GM23338 (cell line): ENCODE results near the gene ITGA3. TPM values are rescaled to one million over a fixed set of nuclear protein-coding genes. Genes with fewer than 3 reads are reported as not detected.
A peak's percentile ranks its signal among the peaks of the same experiment; 100 is the strongest.

Source experiments
- ATAC-seq: fragments of 200-7000 bp; cut with Tn5 transposase; 3 replicates; pipeline ENCODE4 v1.9.1; 2020
- DNase-seq: peaks from one replicate; pipeline ENCODE4 v3.0.0-alpha.2; 2015; ENCODE audit warnings: low spot score
- H2AFZ ChIP-seq: fragments of 200-600 bp; sonication (generic); 2 replicates; pipeline ENCODE4 v1.8.0; 2016; ENCODE audit warnings: antibody characterized with exemption, mild to moderate bottlenecking, moderate library complexity
- H3F3A ChIP-seq: fragments of 200-600 bp; sonication (generic); replicated peaks from 2 replicates; pipeline ENCODE4 v1.8.0; 2017; ENCODE audit warnings: antibody characterized with exemption, mixed run types, low read depth
- H3K27ac ChIP-seq: fragments of 200-600 bp; sonication (generic); 2 replicates; pipeline ENCODE4 v1.6.1; 2016; ENCODE audit warnings: low read depth
- H3K27me3 ChIP-seq: fragments of 200-600 bp; sonication (generic); 2 replicates; pipeline ENCODE4 v1.8.0; 2016; ENCODE audit warnings: mild to moderate bottlenecking, mixed run types, moderate library complexity; ENCODE audit not compliant: insufficient read depth
- H3K36me3 ChIP-seq: fragments of 200-600 bp; sonication (generic); 2 replicates; pipeline ENCODE4 v1.8.0; 2016; ENCODE audit warnings: mild to moderate bottlenecking; ENCODE audit not compliant: insufficient read depth
- H3K4me1 ChIP-seq: fragments of 200-600 bp; sonication (generic); 2 replicates; pipeline ENCODE4 v1.8.0; 2016; ENCODE audit warnings: mild to moderate bottlenecking, moderate library complexity; ENCODE audit not compliant: insufficient read depth
- H3K4me2 ChIP-seq: fragments of 200-600 bp; sonication (generic); 2 replicates; pipeline ENCODE4 v1.7.1; 2017; ENCODE audit warnings: mixed run types
- H3K4me3 ChIP-seq: fragments of 200-600 bp; sonication (generic); 2 replicates; pipeline ENCODE4 v1.6.1; 2016; ENCODE audit warnings: mixed run types
- H3K79me2 ChIP-seq: fragments of 200-600 bp; sonication (generic); replicated peaks from 2 replicates; pipeline ENCODE4 v1.8.0; 2017; ENCODE audit warnings: mild to moderate bottlenecking; ENCODE audit not compliant: insufficient read depth
- H3K9me2 ChIP-seq: fragments of 200-600 bp; sonication (generic); 2 replicates; pipeline ENCODE4 v1.8.0; 2017; ENCODE audit not compliant: insufficient read depth
- H4K20me1 ChIP-seq: fragments of 200-600 bp; sonication (generic); replicated peaks from 2 replicates; pipeline ENCODE4 v1.8.0; 2017; ENCODE audit warnings: mild to moderate bottlenecking; ENCODE audit not compliant: insufficient read depth
- H3K27ac Mint-ChIP-seq: 2 replicates; pipeline ENCODE4 v1.8.0; 2020; ENCODE audit warnings: inconsistent platforms, mild to moderate bottlenecking, moderate library complexity, mixed read lengths
- H3K27me3 Mint-ChIP-seq: 3 replicates; pipeline ENCODE4 v1.8.0; 2022; ENCODE audit warnings: low read depth, mild to moderate bottlenecking, moderate library complexity, mixed read lengths, inconsistent platforms; ENCODE audit not compliant: insufficient read depth, poor library complexity
- H3K36me3 Mint-ChIP-seq: 3 replicates; pipeline ENCODE4 v1.8.0; 2021; ENCODE audit warnings: low read depth, mild to moderate bottlenecking, inconsistent platforms, moderate library complexity, mixed read lengths
- H3K4me1 Mint-ChIP-seq: 3 replicates; pipeline ENCODE4 v1.8.0; 2020; ENCODE audit warnings: mild to moderate bottlenecking, inconsistent platforms, mixed read lengths
- H3K4me3 Mint-ChIP-seq: 3 replicates; pipeline ENCODE4 v1.8.0; 2021; ENCODE audit warnings: moderate library complexity, mild to moderate bottlenecking, inconsistent platforms, mixed read lengths
- H3K9me3 Mint-ChIP-seq: 3 replicates; pipeline ENCODE4 v1.8.0; 2020; ENCODE audit warnings: moderate library complexity, mild to moderate bottlenecking, inconsistent platforms, mixed read lengths
- CREB1 ChIP-seq: fragments of 250-450 bp; sonication (Bioruptor Pico); IDR thresholded peaks from 2 replicates; pipeline ENCODE4 v1.5.0; 2020; ENCODE audit warnings: low read depth, mild to moderate bottlenecking, moderate library complexity
- CTCF ChIP-seq, 2 experiments: fragments of 200-600 bp in 1 of 2; sonication (generic) in 1 of 2; conservative IDR thresholded peaks; 2 replicates each; pipeline versions ENCODE4 v1.5.1 to v1.6.1; 2016 to 2017; ENCODE audit warnings: antibody characterized with exemption in 2 of 2, low read depth in 2 of 2, mild to moderate bottlenecking in 2 of 2, moderate library complexity in 1 of 2
- ETS1 ChIP-seq: IDR thresholded peaks from 2 replicates; pipeline ENCODE4 v1.6.1; 2016; ENCODE audit warnings: antibody characterized with exemption
- EZH2 ChIP-seq: fragments of 200-600 bp; sonication (generic); IDR thresholded peaks from one replicate; pipeline ENCODE4 v1.8.0; 2017; ENCODE audit warnings: antibody characterized with exemption, mild to moderate bottlenecking, low read depth; ENCODE audit not compliant: unreplicated experiment
- EZH2phosphoT487 ChIP-seq: fragments of 200-600 bp; sonication (generic); IDR thresholded peaks from one replicate; pipeline ENCODE4 v1.8.1; 2018; ENCODE audit warnings: antibody characterized with exemption; ENCODE audit not compliant: unreplicated experiment
- JUNB ChIP-seq: IDR thresholded peaks from one replicate; pipeline ENCODE4 v1.6.1; 2016; ENCODE audit warnings: antibody characterized with exemption; ENCODE audit not compliant: unreplicated experiment
- NANOG ChIP-seq: IDR thresholded peaks from 2 replicates; pipeline ENCODE4 v1.6.1; 2016; ENCODE audit warnings: antibody characterized with exemption, borderline replicate concordance
- POLR2AphosphoS5 ChIP-seq: IDR thresholded peaks from 2 replicates; pipeline ENCODE4 v1.6.1; 2016; ENCODE audit warnings: antibody characterized with exemption, low read depth
- REST ChIP-seq: IDR thresholded peaks from one replicate; pipeline ENCODE4 v1.6.1; 2018; ENCODE audit warnings: antibody characterized with exemption; ENCODE audit not compliant: unreplicated experiment
- STAT1 ChIP-seq: IDR thresholded peaks from one replicate; pipeline ENCODE4 v1.6.1; 2016; ENCODE audit warnings: antibody characterized with exemption; ENCODE audit not compliant: unreplicated experiment
- ZNF114 ChIP-seq: fragments of 250-450 bp; sonication (Bioruptor Pico); IDR thresholded peaks from 2 replicates; pipeline ENCODE4 v1.5.0; 2020; ENCODE audit warnings: mild to moderate bottlenecking, moderate library complexity
- ZNF331 ChIP-seq: fragments of 250-450 bp; sonication (Bioruptor Pico); IDR thresholded peaks from 2 replicates; pipeline ENCODE4 v1.5.0; 2020; ENCODE audit warnings: low read depth, mild to moderate bottlenecking, moderate library complexity
- ZNF462 ChIP-seq: fragments of 250-450 bp; sonication (Bioruptor Pico); IDR thresholded peaks from 2 replicates; pipeline ENCODE4 v1.5.0; 2020; ENCODE audit warnings: mild to moderate bottlenecking, moderate library complexity
- polyA plus RNA-seq: library from polyadenylated mRNA; unstranded; fragments of >200 nt; fragmentation: Nextera tagmentation; extraction: Ambion mirVana; gene quantifications from 2 replicates; pipeline ENCODE4 v1.2.1, GENCODE V29; 2016
- total RNA-seq: library from RNA; depleted of rRNA; stranded (reverse); fragments of >200 nt; shearing (Covaris generic); gene quantifications from 2 replicates; pipeline ENCODE4 v1.2.3, GENCODE V29; 2014

The ITGA3 gene
- total and polyA plus RNA-seq, 2 experiments from 2014 or later, result 9.6 to 28.3 TPM

- peaks cover 14% of the 10 kb centered on the region for H3K27me3 Mint-ChIP-seq
- H3K4me3 Mint-ChIP-seq, result peak overlapping the region; percentile 98
- DNase-seq, result no peak
- peak overlapping the region; percentile 95 for H3K4me3 ChIP-seq
- H3K27me3 ChIP-seq, result no peaks in the 10 kb centered on the region
- TF ChIP-seq EZH2phosphoT487 (no peak), JUNB (no peak), STAT1 (no peak), CREB1 (CRISPR knock-in tag) (no peak), ZNF114 (CRISPR knock-in tag) (no peak), NANOG (no peak), EZH2 (no peak), REST (no peak), ZNF462 (CRISPR knock-in tag) (no peak), ETS1 (no peak), ZNF331 (CRISPR knock-in tag) (no peak), CTCF (conservative IDR thresholded peaks at IDR 0.05; ENCODE audit: low read depth in 2 of 2) (no peak), POLR2AphosphoS5 (no peak)
- no peak overlapping the region; the same call in 1 of the 2 replicates for H3K27ac Mint-ChIP-seq
- H3K9me2 ChIP-seq, result no peaks in the 10 kb centered on the region
- H3K4me2 ChIP-seq, result peak overlapping the region; percentile 96
- H2AFZ ChIP-seq, result no peak overlapping the region
- H3K36me3 Mint-ChIP-seq, result peaks cover 2% of the 10 kb centered on the region; the same call in 1 of the 3 replicates
- H3K36me3 ChIP-seq, result no peaks in the 10 kb centered on the region
- H3F3A ChIP-seq, result no peaks in the 10 kb centered on the region
- no peaks in the 10 kb centered on the region for H3K9me3 Mint-ChIP-seq
- peaks cover 11% of the 10 kb centered on the region for H3K4me1 Mint-ChIP-seq
- peaks cover 5% of the 10 kb centered on the region; the same call in 1 of the 2 replicates for H3K4me1 ChIP-seq
- ATAC-seq, result no peak
- H3K79me2 ChIP-seq, result no peaks in the 10 kb centered on the region
- no peak overlapping the region for H3K27ac ChIP-seq
- H4K20me1 ChIP-seq, result no peaks in the 10 kb centered on the region
Measured at GRCh38 chr17:50096092-50096491, 40.2 kb downstream of the ITGA3 start.
